ENCODE data around the gene MAP7.
A peak's percentile ranks its signal among the peaks of the same experiment; 100 is the strongest.

- TF ChIP-seq FOXM1 (IDR thresholded peaks at IDR 0.05; ENCODE audit: low read depth) (no peak), FOXM1 (CRISPR knock-in tag; IDR thresholded peaks at IDR 0.05; ENCODE audit: low read depth) (no peak), NFATC3 (IDR thresholded peaks at IDR 0.05) (no peak), SMAD3 (CRISPR knock-in tag; conservative IDR thresholded peaks at IDR 0.05) (no peak), TARDBP (IDR thresholded peaks at IDR 0.05) (no peak), NCOR1 (IDR thresholded peaks at IDR 0.05) (no peak), EZH2 (IDR thresholded peaks at IDR 0.05; ENCODE audit: borderline replicate concordance, low read depth, low read length) (no peak), ZBTB1 (CRISPR knock-in tag; IDR thresholded peaks at IDR 0.05; ENCODE audit: borderline replicate concordance, low read depth) (no peak), ZFX (CRISPR knock-in tag; IDR thresholded peaks at IDR 0.05) (no peak), TBL1XR1 (IDR thresholded peaks at IDR 0.05; ENCODE audit: low read length in 2 of 2) (no peak), USF2 (CRISPR knock-in tag; IDR thresholded peaks at IDR 0.05) (no peak), MAFK (IDR thresholded peaks at IDR 0.05; ENCODE audit: low read length) (0 out of 2 replicates have a peak, but pooled peaks have one; percentile 11)
- TF ChIP-seq, protein P1, sequence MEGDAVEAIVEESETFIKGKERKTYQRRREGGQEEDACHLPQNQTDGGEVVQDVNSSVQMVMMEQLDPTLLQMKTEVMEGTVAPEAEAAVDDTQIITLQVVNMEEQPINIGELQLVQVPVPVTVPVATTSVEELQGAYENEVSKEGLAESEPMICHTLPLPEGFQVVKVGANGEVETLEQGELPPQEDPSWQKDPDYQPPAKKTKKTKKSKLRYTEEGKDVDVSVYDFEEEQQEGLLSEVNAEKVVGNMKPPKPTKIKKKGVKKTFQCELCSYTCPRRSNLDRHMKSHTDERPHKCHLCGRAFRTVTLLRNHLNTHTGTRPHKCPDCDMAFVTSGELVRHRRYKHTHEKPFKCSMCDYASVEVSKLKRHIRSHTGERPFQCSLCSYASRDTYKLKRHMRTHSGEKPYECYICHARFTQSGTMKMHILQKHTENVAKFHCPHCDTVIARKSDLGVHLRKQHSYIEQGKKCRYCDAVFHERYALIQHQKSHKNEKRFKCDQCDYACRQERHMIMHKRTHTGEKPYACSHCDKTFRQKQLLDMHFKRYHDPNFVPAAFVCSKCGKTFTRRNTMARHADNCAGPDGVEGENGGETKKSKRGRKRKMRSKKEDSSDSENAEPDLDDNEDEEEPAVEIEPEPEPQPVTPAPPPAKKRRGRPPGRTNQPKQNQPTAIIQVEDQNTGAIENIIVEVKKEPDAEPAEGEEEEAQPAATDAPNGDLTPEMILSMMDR (IDR thresholded peaks at IDR 0.05 in 2 of 3, conservative IDR thresholded peaks at IDR 0.05 in 1 of 3; ENCODE audit: insufficient read depth in 2 of 3, low read depth in 1 of 3, low read length in 3 of 3) = no peak
These were observed 35.6 kb downstream of the MAP7 start for GRCh38 chr6:136514591-136514990.
